ENCODE measurements around the gene MBP.

MBP gene

GRCh38 chr18:77151033-77151771 is 18.6 kb upstream of the MBP start:
- no peak for DNase-seq (ENCODE audit: low read depth)

GRCh38 chr18:77150588-77150987 is 18.0 kb upstream of the MBP start:
- no peak for DNase-seq (ENCODE audit: low read depth)

- no peak for DNase-seq (ENCODE audit: low read depth)
Observed at GRCh38 chr18:77148289-77148688, 15.7 kb upstream of the MBP start.

- DNase-seq (ENCODE audit: low read depth), result peak; percentile 55
Observed at GRCh38 chr18:77147418-77147852, 14.9 kb upstream of the MBP start.

- DNase-seq (ENCODE audit: low read depth), result no peak
Observed at GRCh38 chr18:77146249-77147080, 13.9 kb upstream of the MBP start.

GRCh38 chr18:77145364-77145901 is 12.8 kb upstream of the MBP start:
- DNase-seq (ENCODE audit: low read depth), result no peak

GRCh38 chr18:77144451-77145118 is 12.0 kb upstream of the MBP start:
- peak; percentile 32 for DNase-seq (ENCODE audit: low read depth)

- DNase-seq (ENCODE audit: low read depth), result no peak
Observed at GRCh38 chr18:77144046-77144445, 11.5 kb upstream of the MBP start.

- DNase-seq (ENCODE audit: low read depth), result no peak
Observed at GRCh38 chr18:77143196-77143595, 10.6 kb upstream of the MBP start.

GRCh38 chr18:77141401-77142118 is 9.0 kb upstream of the MBP start:
- no peak for DNase-seq (ENCODE audit: low read depth)

- no peak for DNase-seq (ENCODE audit: low read depth)
Observed at GRCh38 chr18:77140439-77141109, 8.0 kb upstream of the MBP start.

GRCh38 chr18:77140030-77140429 is 7.4 kb upstream of the MBP start:
- DNase-seq (ENCODE audit: low read depth), result no peak

GRCh38 chr18:77139619-77140018 is 7.0 kb upstream of the MBP start:
- DNase-seq (ENCODE audit: low read depth), result no peak

- DNase-seq (ENCODE audit: low read depth), result no peak
Observed at GRCh38 chr18:77138270-77138669, 5.7 kb upstream of the MBP start.

- DNase-seq (ENCODE audit: low read depth), result no peak
Observed at GRCh38 chr18:77137851-77138250, 5.3 kb upstream of the MBP start.

GRCh38 chr18:77136871-77137665 is 4.5 kb upstream of the MBP start:
- DNase-seq (ENCODE audit: low read depth), result no peak

GRCh38 chr18:77136076-77136718 is 3.6 kb upstream of the MBP start:
- no peak for DNase-seq (ENCODE audit: low read depth)

- no peak for DNase-seq (ENCODE audit: low read depth)
Observed at GRCh38 chr18:77135339-77136075, 2.9 kb upstream of the MBP start.

- DNase-seq (ENCODE audit: low read depth), result no peak
Observed at GRCh38 chr18:77134611-77135010, 2.0 kb upstream of the MBP start.

Measured in EH (cell line).